ENCODE measurements around the gene OGFR.
A peak's percentile ranks its signal among the peaks of the same experiment; 100 is the strongest.

The OGFR gene

DNA sequence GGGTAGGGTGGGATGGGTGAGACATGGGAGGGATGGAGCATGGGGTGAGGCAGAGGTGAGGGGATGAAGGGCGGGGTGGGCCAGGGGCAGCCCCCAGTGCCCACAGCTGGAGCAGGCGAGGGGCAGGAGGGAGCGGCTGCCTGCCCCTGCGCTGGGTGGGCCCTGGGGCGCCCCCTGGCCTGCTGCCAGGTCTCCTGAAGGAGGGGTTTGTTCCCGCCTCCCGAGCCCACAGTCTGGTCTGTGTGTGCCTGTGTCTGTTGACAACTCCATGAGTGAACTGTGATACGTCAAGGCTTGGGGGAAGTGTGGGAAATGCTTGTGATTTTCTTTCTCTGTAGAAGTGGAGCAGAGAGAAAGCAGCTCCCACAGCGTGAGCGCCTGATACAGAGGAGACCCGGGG is 19.2 kb upstream of the OGFR start:
- DNase-seq: no peak

GRCh38 chr20:62786157-62786556 is 18.5 kb upstream of the OGFR start:
- DNase-seq: no peak

DNA sequence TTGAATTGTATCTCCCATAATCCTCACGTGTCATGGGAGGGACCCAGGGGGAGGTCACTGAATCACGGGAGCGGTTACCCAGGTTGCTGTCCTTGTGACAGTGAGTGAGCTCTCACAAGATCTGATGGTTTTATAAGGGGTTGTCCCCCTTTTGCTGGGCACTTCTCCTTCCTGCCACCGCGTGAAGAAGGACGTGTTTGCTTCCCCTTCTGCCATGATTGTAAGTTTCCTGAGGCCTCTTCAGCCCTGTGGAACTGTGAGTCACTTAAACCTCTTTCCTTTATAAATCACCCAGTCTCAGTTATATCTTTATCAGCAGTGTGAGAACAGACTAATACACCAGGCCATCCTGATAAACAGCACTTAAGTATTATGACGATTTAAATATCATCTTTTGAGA is 17.3 kb upstream of the OGFR start:
- DNase-seq: no peak

DNA sequence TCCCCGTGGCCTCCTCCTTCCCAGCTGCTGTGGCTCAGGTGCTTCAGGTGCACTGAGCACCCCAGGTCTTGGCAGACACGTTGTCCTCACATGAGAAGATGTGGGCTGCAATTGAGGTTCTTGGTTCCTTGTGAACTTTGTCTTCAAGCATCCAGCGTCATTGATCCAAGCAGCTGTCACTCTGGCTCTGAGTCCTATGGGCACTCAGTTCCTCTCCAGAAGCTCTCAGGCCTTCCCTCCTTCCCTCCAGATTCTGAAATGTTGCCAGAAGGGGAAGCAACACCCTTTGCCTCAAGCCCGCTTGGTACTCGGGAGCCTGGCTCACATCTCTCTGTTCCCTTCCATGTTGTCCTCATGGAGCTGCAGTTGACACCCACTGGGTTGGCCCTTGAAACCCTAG is 16.8 kb upstream of the OGFR start:
- DNase-seq: no peak

DNA sequence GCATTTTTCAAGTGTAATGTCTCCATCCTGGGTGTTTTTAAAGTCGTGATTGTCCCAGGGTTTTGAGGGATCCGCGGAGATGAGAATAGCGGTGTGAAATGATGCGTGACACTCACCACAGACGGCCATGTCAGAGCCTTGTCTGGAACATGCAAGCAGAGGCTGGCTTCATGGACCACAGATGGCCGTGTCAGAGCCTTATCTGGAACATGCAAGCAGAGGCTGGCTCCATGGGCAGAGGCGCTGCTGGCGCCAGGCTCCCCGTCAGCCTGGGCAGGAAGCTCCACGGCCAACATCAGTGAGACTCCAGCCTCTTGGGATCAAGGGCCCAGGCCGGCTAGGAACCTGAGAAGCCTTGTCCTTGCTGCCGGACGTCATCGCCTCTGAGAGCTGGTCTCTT is 16.0 kb upstream of the OGFR start:
- DNase-seq: no peak

GRCh38 chr20:62790075-62790474 is 14.6 kb upstream of the OGFR start:
- DNase-seq: no peak

- no peak for DNase-seq
Measured at GRCh38 chr20:62791301-62792181, 13.1 kb upstream of the OGFR start.

DNA sequence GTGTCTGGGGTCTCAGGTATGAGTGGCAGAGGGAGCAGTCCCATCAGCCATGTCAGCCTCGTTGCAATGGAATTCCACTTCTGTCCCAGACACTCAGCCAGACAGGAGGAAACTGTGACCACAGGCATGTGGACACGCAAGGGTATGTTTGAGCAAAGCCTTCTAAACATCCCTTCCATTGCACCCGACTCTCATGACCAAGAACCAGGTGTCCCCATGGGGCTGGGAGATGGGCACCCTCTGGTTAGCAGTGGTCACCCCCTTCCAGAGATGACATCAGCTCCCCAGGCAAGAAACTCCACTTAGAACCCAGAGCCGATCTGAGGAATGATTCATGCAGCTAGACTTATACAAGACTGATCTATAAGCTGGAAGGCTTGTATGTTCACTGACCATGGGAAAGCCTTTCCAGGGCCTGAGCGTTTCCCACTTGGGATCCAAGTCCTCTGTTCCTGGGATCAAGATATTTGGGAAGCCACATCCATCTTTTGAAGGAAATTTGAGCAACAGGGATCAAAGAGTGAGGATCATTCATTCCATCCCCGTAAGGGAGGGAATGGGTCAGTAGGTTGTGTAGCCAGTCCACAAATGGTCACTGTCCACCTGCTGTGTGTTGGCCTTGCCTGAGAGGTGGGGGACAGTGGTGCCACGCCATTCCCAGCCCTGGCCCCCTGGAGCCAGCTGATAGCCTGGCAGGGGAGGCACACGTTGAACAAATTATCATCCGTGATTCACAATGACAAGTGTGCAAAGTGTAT is 12.3 kb upstream of the OGFR start:
- no peak for DNase-seq

GRCh38 chr20:62792940-62793756 is 11.5 kb upstream of the OGFR start:
- DNase-seq: no peak

DNA sequence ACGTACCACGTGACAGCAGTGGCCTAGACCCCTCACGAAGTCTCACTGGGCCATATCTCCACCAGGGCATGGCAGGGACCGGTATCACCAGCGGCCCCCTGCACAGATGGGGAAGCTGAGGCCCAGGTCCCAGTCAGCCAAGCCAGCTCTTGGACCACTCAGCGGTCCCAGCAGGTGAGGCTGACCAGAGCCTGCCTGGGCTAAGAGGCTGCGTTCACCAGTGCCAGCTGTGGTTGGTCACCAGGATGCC is 11.0 kb upstream of the OGFR start:
- DNase-seq: no peak

DNA sequence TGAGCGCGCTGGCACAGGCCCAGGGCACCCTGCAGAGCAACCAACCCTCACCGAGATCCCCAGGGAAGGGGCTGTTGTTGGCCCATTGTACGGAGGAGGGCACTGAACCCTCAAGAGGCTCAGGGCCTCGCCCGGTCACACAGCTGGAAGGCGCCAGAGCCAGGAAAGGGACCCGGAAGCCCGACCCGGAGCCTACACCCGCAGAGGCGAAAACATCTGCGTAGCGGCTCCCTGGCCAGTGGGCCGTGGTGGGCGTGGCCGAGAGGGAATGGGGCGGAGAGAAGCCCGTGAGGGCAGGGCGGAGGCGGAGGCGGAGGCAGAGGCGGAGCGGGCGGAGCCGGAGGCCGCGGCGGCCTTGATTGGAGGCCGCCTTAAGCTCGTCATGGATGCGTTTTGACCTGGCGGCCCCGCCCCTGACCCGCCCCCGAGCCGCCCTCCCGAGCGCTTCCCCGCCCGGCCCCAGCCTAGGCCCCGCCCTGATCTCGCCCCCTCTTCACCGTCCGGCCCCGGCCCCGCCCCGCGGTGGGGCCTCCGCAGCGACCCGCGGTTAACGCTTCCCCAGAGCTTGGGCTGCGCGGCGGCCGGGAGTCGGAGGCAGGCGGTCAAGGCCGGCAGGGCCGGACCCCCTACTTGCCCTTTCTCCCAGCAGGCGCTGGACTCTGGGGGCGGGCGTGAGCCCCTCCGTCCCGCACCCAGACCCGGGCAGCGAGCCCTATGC is 10.5 kb upstream of the OGFR start:
- peak; percentile 87 for DNase-seq

DNA sequence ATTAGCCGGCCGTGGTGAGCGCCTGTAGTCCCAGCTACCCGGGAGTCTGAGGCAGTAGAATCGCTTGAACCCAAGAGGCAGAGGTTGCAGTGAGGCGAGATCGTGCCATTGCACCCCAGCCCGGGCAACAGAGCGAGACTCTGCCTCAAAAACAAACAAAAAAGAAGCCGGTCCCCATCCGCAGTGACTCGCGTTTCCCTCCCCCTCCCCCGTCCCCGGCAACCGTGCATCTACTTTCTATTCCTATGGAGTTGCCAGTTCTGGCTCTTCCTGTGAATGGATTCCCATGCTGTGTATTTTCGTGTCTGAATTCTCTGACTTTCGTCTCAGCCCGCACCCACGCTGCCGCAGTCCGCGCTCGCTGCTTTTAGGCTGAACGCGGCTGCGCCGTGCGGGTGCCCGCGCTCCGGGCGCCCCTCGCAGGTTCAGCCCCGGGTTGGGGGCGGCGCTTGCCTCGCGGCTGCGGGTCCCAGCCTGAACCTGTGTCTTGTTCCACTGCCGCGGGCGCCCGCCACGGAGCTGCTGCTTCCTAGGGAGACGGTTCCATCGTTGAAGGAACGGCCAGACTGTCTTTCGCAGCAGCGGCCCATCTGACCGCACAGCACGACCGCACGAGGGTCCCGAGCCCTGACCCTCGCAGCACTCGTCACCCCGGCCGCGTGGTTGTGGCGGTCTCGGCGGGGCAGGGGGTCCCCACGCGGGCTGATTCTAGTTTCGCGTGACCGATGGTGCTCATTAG is 9.4 kb upstream of the OGFR start:
- DNase-seq: peak; percentile 55

DNA sequence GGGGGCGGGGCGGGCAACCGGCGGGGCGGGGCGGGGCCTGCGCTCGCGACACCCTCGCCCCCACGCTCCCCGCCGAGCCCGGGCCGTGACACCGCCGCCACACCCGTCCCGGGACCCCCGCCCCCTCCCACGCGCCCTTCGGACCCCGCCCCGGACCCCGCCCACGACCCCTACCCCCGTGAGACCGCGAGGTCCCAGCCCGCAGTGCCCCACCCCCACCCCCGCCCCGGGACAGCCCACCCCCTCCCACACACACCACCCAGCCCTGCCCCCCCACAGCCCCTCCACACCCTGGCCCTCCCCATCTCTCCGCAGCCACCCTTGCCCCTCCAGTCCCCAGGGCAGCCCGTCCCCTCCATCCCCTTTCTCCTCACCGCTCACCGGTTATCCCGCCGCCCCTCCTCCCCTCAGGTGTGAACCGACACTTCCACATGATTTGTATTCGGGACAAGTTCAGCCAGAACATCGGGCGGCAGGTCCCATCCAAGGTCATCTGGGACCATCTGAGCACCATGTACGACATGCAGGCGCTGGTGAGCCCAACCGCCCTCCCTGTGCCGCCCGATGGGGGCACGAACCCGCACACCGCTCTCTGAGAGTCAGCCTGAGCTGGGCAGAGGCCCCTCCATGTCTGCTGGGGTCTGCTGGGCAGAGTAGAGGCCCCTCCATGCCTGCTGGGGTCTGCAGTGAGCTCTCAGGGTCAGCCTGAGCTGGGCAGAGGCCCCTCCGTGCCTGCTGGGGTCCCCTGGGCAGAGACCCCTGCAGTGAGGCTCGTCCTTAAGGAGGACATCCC is 7.7 kb upstream of the OGFR start:
- DNase-seq: no peak

- no peak for DNase-seq
Measured at GRCh38 chr20:62797671-62798532, 6.7 kb upstream of the OGFR start.

GRCh38 chr20:62799036-62799435 is 5.6 kb upstream of the OGFR start:
- DNase-seq: no peak

DNA sequence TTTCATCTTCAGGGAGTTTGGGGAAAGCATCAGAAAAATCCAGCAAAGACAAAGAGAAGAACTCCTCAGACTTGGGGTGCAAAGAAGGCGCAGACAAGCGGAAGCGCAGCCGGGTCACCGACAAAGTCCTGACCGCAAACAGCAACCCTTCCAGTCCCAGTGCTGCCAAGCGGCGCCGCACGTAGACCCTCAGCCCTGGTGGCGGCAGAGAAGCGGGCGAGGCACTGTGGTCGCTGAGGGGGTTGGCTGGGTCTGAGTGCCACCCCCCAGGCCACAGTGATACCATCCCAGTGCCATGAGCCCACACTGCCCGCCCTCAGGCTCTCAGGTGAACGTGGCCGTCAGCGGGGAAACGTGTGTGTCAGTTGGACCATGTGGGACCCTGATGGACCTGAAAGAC is 5.2 kb upstream of the OGFR start:
- no peak for DNase-seq

- DNase-seq: no peak
Measured at GRCh38 chr20:62799873-62800272, 4.8 kb upstream of the OGFR start.

DNA sequence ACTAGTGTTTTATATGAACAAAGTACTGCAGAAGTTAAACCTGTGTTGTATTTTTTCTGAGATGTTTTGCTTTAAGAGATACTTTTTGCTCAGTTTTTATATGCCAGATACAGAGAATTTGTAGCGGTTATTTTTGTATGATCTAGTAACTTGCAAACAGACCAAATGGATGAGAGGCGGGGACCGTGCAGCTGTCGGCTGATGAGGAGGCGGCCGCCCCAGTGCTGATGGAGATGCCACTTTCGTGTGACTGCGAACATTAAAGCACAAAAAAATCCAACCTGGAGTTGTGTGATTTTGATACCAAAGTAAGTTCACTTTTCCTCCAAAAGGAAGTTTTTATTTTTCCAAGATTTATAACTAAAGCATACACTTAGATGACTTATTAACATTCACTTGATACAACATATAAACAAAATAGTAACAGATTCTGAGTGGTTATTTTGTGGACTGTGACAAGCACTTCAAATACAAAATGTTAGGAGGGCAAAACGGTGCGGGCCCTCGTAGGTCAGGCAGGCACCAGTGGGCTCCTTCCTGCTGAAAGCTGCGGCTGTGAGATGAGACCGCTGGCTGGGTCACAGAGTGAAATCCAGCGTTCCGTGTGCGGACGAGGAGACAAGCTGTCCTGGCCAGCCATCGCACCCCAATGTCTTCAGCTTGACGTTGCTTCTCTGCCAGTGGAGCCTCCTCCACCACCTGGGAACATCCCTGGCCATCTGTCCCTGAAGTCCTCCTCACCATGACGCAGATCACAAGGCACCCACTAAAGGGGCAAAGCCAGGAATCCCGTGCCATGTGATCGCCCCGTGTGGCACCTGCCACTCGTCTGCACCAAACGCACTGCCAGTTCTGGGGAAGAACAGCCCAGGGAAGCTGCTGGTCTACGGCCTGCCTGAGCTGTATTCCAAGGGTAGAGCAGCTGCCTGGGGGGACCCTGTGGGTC is 4.0 kb upstream of the OGFR start:
- DNase-seq: no peak

Measured in activated gamma-delta T cell (primary cell).